Testis (tissue), 3 donors: ENCODE data around the gene SOX18. TPM values are rescaled to one million over a fixed set of nuclear protein-coding genes. Genes with fewer than 3 reads are reported as not detected.

Experiments used
- DNase-seq: peaks from one replicate; pipeline ENCODE4 v3.0.0-alpha.2; 2019
- H3K27ac ChIP-seq, 2 donors: fragments of 200-600 bp; sonication (generic); one replicate each; pipeline ENCODE4 v1.5.1; 2019
- H3K27me3 ChIP-seq: fragments of 200-600 bp; sonication (generic); one replicate; pipeline ENCODE4 v1.5.1; 2019
- H3K36me3 ChIP-seq: fragments of 200-600 bp; sonication (generic); one replicate; pipeline ENCODE4 v1.5.1; 2017; ENCODE audit warnings: low read depth; ENCODE audit errors: missing control alignments
- H3K4me1 ChIP-seq: fragments of 200-600 bp; sonication (generic); one replicate; pipeline ENCODE4 v1.5.1; 2019
- H3K4me3 ChIP-seq, 2 donors: fragments of 200-600 bp; sonication (generic); one replicate each; pipeline ENCODE4 v1.5.1; 2017 to 2019
- H3K9me3 ChIP-seq: fragments of 200-600 bp; sonication (generic); one replicate; pipeline ENCODE4 v1.5.1; 2017
- POLR2A ChIP-seq: fragments of 450-650 bp; IDR thresholded peaks from one replicate; pipeline ENCODE4 v1.6.1; 2017; ENCODE audit warnings: antibody characterized with exemption, mild to moderate bottlenecking, moderate library complexity
- WGBS, 2 donors: methylation state at CpG; one replicate each; pipeline ENCODE4 v1.1.5; 2018; 5-methylcytosine and 5-hydroxymethylcytosine counted together
- intact Hi-C: fragments of 100-400 bp; cut with DNase I; formaldehyde crosslinking; loops from one replicate; pipeline ENCODE4 v1.15.1; 2023; ENCODE audit warnings: low total_unique reads
- polyA plus RNA-seq: library from polyadenylated mRNA; stranded (reverse); fragments of 350-450 nt; fragmentation: Illumina TruSeq; extraction: RNeasy Lipid Tissue Mini Kit (QIAGEN cat#74804); gene quantifications from one replicate; pipeline ENCODE4 v1.2.3, GENCODE V29; 2014; ENCODE audit warnings: low read depth, low replicate concordance; ENCODE audit not compliant: insufficient read depth
- total RNA-seq, 2 donors: library from RNA; depleted of rRNA; stranded (reverse); fragments of >200 nt; gene quantifications; one replicate each; pipeline ENCODE4 v1.2.3, GENCODE V29; 2016
- TF ChIP-seq, protein P1 (sequence below), 3 experiments: fragments of 450-650 bp in 2 of 3; fragments of 200-600 bp in 1 of 3; sonication (generic) in 1 of 3; IDR thresholded peaks; one replicate each; pipeline ENCODE4 v1.5.1; 2016 to 2019; ENCODE audit warnings: antibody characterized with exemption in 3 of 3, mild to moderate bottlenecking in 2 of 3, moderate library complexity in 1 of 3

The SOX18 gene
- total and polyA plus RNA-seq, 3 donors from 2014 or later, result 6.1 to 17.1 (median 7.9) TPM

GRCh38 chr20:64072498-64073063, 23.1 kb upstream of the SOX18 start:
- DNase-seq, result no peak
- 71 to 73% methylated on average over 4 to 14 of the region's 14 CpGs for WGBS, 2 donors
- H3K4me1 ChIP-seq, result no peaks in the 10 kb centered on the region
- no peaks in the 10 kb centered on the region for H3K9me3 ChIP-seq
- H3K36me3 ChIP-seq, result no peaks in the 10 kb centered on the region
- H3K27ac ChIP-seq, result no peak overlapping the region
- TF ChIP-seq, protein P1, sequence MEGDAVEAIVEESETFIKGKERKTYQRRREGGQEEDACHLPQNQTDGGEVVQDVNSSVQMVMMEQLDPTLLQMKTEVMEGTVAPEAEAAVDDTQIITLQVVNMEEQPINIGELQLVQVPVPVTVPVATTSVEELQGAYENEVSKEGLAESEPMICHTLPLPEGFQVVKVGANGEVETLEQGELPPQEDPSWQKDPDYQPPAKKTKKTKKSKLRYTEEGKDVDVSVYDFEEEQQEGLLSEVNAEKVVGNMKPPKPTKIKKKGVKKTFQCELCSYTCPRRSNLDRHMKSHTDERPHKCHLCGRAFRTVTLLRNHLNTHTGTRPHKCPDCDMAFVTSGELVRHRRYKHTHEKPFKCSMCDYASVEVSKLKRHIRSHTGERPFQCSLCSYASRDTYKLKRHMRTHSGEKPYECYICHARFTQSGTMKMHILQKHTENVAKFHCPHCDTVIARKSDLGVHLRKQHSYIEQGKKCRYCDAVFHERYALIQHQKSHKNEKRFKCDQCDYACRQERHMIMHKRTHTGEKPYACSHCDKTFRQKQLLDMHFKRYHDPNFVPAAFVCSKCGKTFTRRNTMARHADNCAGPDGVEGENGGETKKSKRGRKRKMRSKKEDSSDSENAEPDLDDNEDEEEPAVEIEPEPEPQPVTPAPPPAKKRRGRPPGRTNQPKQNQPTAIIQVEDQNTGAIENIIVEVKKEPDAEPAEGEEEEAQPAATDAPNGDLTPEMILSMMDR (IDR thresholded peaks at IDR 0.05), result no peak
- no peak for TF ChIP-seq POLR2A
- intact Hi-C loops, result no loop called here
- H3K27me3 ChIP-seq, result no peaks in the 10 kb centered on the region
- H3K4me3 ChIP-seq, result no peak overlapping the region

GRCh38 chr20:64071341-64072332, 22.2 kb upstream of the SOX18 start:
- no peak overlapping the region for H3K4me3 ChIP-seq
- WGBS, 2 donors, result 85 to 91% methylated on average over 16 to 30 of the region's 30 CpGs
- no peaks in the 10 kb centered on the region for H3K36me3 ChIP-seq
- no peaks in the 10 kb centered on the region for H3K9me3 ChIP-seq
- no peaks in the 10 kb centered on the region for H3K27me3 ChIP-seq
- no peak for TF ChIP-seq POLR2A
- TF ChIP-seq, protein P1 (IDR thresholded peaks at IDR 0.05), result no peak
- no peaks in the 10 kb centered on the region for H3K4me1 ChIP-seq
- intact Hi-C loops, result no loop called here
- H3K27ac ChIP-seq, result no peak overlapping the region
- no peak for DNase-seq

DNA sequence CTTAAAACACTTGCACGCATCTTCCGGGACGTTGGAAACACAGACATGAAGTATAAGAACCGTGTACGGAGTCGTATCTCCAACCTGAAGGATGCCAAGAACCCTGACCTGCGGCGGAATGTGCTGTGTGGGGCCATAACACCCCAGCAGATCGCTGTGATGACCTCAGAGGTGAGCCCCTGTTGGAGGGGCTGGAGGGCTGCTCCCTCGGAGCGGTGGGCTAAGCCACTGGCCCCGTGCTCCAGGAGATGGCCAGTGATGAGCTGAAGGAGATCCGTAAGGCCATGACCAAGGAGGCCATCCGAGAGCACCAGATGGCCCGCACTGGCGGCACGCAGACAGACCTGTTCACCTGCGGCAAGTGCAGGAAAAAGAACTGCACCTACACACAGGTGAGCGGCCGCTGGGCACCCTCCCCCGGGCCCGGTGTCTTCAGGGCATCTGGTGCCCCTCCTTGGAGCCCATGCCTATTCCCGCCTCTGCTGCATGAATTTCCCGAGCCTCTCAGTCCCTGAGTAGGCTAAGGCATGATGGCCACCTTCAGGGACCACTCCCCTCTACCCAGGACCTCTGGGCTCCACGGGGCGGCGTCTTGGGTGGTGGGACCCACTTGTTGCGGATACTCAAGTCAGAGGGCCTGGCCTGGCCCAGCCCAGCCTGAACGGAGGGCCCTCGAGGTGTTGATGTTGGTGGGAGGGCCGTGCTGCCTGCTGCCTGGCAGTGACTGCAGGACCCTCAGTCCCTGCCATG, 21.0 kb upstream of the SOX18 start:
- no peaks in the 10 kb centered on the region for H3K36me3 ChIP-seq
- intact Hi-C loops, result no loop called here

DNA sequence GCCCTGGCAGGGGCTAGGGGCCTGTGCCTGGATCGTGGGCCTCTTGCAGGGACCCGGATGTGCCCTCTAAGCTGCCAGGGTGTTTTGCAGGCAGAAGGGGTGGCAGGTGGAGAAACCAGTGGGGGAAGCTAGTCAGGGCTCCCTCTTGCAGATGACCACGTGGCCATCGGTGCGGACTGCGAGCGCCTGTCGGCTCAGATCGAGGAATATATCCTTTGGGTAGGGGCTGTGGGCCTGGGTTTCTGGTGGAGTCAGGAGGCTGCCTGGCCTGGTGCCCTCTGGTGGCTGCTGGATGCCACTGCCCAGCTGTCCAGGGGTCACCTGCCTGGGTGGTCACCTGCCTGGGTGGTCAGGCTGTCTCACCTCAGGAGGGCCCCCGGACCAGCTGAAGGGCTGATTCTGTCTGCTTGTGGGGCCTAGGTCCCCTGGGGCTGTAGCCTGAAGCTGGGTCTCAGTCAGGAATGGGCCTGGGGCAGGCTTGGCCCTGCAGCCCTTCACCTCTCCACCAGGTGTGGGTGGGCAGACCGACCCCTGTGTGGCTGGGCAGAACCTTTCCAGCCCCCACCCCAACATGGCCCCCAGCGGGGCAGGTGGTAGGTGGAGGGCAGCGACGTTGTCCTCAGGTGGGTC, 20.3 kb upstream of the SOX18 start:
- H3K27ac ChIP-seq, result no peak overlapping the region
- H3K4me3 ChIP-seq, result no peak overlapping the region
- DNase-seq, result peak; percentile 37
- no peaks in the 10 kb centered on the region for H3K9me3 ChIP-seq
- TF ChIP-seq, protein P1 (IDR thresholded peaks at IDR 0.05), result peak in 2 of 3 experiments; percentile 37 to 62
- no peak for TF ChIP-seq POLR2A
- no peaks in the 10 kb centered on the region for H3K27me3 ChIP-seq
- no peaks in the 10 kb centered on the region for H3K36me3 ChIP-seq
- intact Hi-C loops, result no loop called here
- peaks cover 4% of the 10 kb centered on the region for H3K4me1 ChIP-seq
- whole genome bisulfite sequencing, 2 donors, result 79 to 100% methylated on average over 1 to 14 of the region's 14 CpGs

More for the DNA sequence above, 21.0 kb upstream of the SOX18 start:
- Histone ChIP-seq H3K27me3 (no peaks in the 10 kb centered on the region), H3K9me3 (no peaks in the 10 kb centered on the region), H3K4me3 (no peak overlapping the region), H3K4me1 (peaks cover 3% of the 10 kb centered on the region), H3K27ac (no peak overlapping the region)
- WGBS, 2 donors, result 86 to 95% methylated on average over 14 to 30 of the region's 31 CpGs
- no peak for DNase-seq
- TF ChIP-seq POLR2A, result no peak
- TF ChIP-seq, protein P1 (IDR thresholded peaks at IDR 0.05), result no peak
